ENCODE data around the gene RAB17. TPM values are rescaled to one million over a fixed set of nuclear protein-coding genes. Genes with fewer than 3 reads are reported as not detected.

RAB17 gene
- total RNA-seq, 2 experiments from 2014 or later = 0.14 to 0.69 TPM

DNA sequence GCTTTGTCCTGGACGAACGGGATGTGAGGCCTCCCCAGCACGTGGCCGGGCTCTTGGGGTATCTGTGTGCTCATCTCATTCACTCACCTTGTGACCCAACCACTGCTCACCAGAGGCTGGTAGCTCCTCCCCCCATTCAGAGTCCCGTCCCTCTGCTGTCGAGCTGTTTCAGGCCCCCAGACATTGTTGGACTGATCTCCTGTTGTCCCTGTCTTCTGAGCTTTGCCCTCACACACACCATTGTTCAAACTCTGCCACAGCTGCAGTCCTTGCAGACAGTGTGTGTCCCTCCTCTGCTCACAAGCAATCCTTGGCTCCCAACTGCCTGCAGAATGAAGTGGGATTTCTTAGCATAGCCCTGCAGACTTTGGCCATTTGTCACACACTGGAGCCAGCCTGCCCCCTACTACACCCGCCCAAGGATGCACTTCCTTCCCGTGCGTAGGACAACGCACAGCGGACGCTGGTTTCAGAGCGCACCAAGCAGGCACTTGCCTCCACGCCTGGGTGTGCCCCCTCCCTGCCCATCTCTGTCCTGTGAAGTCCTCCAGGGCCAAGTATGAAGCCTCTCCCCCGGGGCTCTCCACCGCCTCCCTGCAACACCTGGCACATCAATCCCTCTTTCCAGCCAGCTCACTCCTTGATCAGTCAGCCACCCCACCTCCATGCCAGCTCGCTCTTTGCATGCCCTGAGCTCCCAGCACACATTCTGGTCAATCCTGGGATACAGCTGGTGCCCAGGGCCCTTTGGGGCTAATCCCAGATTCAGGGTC is 40.7 kb downstream of the RAB17 start:
- no peak for DNase-seq
- CTCF ChIA-PET = interaction anchor here (0.9 to 1.8 kb wide), 3 partner anchors 22 to 129 kb away, joined by 4 to 10 read pairs (median 7); no protein-coding TSS in a partner anchor
- H3K4me3 Mint-ChIP-seq = no peak overlapping the region
- intact Hi-C loops (cut with micrococcal nuclease) = no loop called here
- POLR2A ChIA-PET = no interaction called here
- H3K4me1 Mint-ChIP-seq (ENCODE audit: low read depth) = no peaks in the 10 kb centered on the region
- TF ChIP-seq, protein P1, sequence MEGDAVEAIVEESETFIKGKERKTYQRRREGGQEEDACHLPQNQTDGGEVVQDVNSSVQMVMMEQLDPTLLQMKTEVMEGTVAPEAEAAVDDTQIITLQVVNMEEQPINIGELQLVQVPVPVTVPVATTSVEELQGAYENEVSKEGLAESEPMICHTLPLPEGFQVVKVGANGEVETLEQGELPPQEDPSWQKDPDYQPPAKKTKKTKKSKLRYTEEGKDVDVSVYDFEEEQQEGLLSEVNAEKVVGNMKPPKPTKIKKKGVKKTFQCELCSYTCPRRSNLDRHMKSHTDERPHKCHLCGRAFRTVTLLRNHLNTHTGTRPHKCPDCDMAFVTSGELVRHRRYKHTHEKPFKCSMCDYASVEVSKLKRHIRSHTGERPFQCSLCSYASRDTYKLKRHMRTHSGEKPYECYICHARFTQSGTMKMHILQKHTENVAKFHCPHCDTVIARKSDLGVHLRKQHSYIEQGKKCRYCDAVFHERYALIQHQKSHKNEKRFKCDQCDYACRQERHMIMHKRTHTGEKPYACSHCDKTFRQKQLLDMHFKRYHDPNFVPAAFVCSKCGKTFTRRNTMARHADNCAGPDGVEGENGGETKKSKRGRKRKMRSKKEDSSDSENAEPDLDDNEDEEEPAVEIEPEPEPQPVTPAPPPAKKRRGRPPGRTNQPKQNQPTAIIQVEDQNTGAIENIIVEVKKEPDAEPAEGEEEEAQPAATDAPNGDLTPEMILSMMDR (IDR thresholded peaks at IDR 0.05) = no peak
- H3K9me3 Mint-ChIP-seq = peaks cover 4% of the 10 kb centered on the region
- peaks cover 4% of the 10 kb centered on the region for H3K27me3 Mint-ChIP-seq
- H3K27ac Mint-ChIP-seq = no peak overlapping the region
- no peak for ATAC-seq
- H3K36me3 Mint-ChIP-seq (ENCODE audit: low read depth) = no peaks in the 10 kb centered on the region

DNA sequence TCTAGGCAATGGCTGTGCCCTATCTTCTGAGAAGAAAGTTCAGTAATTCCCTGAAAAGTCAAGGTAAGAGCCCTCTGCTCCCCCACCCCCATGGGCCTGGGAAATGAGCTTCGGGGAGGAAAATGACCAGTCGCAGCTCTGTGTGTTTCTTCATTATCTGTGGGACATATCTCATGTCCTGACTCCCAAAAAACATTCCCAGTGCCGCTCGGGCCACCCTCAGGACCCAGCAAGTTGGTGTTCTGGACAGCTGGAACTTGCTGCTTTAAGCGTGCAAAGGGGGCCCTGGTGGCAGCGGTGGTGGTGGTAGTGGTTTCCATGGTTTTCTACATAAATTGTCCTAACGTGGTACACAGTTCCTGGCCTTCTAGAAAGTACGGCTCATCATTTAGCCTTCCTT is 41.3 kb downstream of the RAB17 start:
- Mint-ChIP-seq H3K4me1 (ENCODE audit: low read depth) (no peaks in the 10 kb centered on the region), H3K9me3 (no peaks in the 10 kb centered on the region), H3K36me3 (ENCODE audit: low read depth) (no peaks in the 10 kb centered on the region), H3K27ac (no peak overlapping the region), H3K4me3 (no peak overlapping the region), H3K27me3 (peaks cover 4% of the 10 kb centered on the region)
- intact Hi-C loops (cut with micrococcal nuclease) = no loop called here
- TF ChIP-seq, protein P1 (IDR thresholded peaks at IDR 0.05) = no peak
- POLR2A ChIA-PET = no interaction called here
- ATAC-seq (no peak), DNase-seq (no peak)
- CTCF ChIA-PET = interaction anchor here (0.9 to 1.8 kb wide), 3 partner anchors 23 to 128 kb away, joined by 4 to 10 read pairs (median 7); no protein-coding TSS in a partner anchor

GRCh38 chr2:237547841-237548416 is 42.6 kb downstream of the RAB17 start:
- no peaks in the 10 kb centered on the region for H3K36me3 Mint-ChIP-seq (ENCODE audit: low read depth)
- POLR2A ChIA-PET = no interaction called here
- H3K27me3 Mint-ChIP-seq = peaks cover 3% of the 10 kb centered on the region
- CTCF ChIA-PET = interaction anchor here (1.1 to 2.9 kb wide), 3 partner anchors 14 to 24 kb away, joined by 3 to 13 read pairs (median 10); no protein-coding TSS in a partner anchor
- no peak overlapping the region for H3K4me3 Mint-ChIP-seq
- DNase-seq (no peak), ATAC-seq (no peak)
- intact Hi-C loops (cut with micrococcal nuclease) = no loop called here
- H3K9me3 Mint-ChIP-seq = no peaks in the 10 kb centered on the region
- TF ChIP-seq, protein P1 (IDR thresholded peaks at IDR 0.05) = no peak
- no peaks in the 10 kb centered on the region for H3K4me1 Mint-ChIP-seq (ENCODE audit: low read depth)
- H3K27ac Mint-ChIP-seq = no peak overlapping the region

GRCh38 chr2:237546876-237547395 is 43.6 kb downstream of the RAB17 start:
- Mint-ChIP-seq H3K4me3 (no peak overlapping the region), H3K27me3 (peaks cover 3% of the 10 kb centered on the region), H3K36me3 (ENCODE audit: low read depth) (no peaks in the 10 kb centered on the region), H3K27ac (no peak overlapping the region), H3K9me3 (no peaks in the 10 kb centered on the region), H3K4me1 (ENCODE audit: low read depth) (no peaks in the 10 kb centered on the region)
- POLR2A ChIA-PET = no interaction called here
- TF ChIP-seq, protein P1 (IDR thresholded peaks at IDR 0.05) = no peak
- no peak for ATAC-seq
- CTCF ChIA-PET = interaction anchor here (2.9 kb wide), 1 partner anchor 25 kb away, joined by 13 read pairs; no protein-coding TSS in a partner anchor
- DNase-seq = no peak
- intact Hi-C loops (cut with micrococcal nuclease) = no loop called here
